Inflammatory macrophage treated with lipopolysaccharide for 4 hours (primary cell): ENCODE measurements around the gene KRTAP1-4.
"Not testable (repeated sequence)": the region's sequence is repeated elsewhere in the genome, so short reads cannot be mapped to it uniquely, and the experiment has no call there.

ENCODE experiments used
- DNase-seq: peaks from one replicate; pipeline ENCODE4 v3.0.0-alpha.2; 2020

KRTAP1-4 gene, protein sequence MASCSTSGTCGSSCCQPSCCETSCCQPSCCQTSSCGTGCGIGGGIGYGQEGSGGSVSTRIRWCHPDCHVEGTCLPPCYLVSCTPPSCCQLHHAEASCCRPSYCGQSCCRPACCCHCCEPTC

DNA sequence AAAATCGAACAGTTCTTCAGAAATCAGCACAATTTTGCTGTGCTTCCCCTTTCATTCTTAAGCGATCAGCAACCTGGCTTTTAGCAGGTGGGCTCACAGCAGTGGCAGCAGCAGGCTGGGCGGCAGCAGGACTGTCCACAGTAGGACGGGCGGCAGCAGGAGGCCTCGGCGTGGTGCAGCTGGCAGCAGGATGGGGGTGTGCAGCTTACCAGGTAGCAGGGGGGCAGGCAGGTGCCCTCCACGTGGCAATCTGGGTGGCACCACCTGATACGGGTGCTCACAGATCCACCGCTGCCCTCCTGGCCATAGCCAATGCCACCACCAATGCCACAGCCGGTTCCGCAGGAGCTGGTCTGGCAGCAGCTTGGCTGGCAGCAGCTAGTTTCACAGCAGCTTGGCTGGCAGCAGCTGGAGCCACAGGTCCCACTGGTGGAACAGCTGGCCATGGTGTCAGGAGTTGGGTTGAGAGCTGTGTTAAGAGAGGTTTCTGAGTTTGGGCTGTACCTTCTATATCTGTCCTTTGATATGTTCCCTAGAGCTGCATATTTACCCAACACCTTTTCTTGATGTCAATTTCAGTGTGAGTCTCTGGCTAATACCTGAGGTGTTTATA lies at the start of gene KRTAP1-4:
KRTAP1-4 (minus strand) TSS at position 563 of the 613 bp plus-strand sequence; CDS start at position 446, 117 bp downstream.
- no peak for DNase-seq

DNA sequence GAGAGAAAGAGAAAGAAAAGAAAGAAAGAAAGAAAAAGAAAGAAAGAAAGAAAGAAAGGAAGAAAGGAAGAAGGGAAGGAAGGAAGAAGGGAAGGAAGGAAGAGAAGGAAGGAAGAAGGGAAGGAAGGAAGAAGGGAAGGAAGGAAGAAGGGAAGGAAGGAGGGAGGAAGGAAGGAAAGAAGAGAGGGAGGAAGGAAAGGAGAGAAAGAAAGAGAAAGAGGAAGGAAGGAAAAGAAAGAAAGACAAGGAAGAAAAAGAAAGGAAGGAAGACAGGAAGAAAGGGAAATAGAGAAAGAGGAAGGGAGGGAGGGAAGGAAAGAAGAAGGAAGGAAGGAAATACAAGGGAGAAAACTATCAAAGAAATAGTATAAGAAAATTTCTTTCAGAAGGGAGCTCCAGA lies 46.8 kb upstream of the KRTAP1-4 start:
- DNase-seq = no peak

DNA sequence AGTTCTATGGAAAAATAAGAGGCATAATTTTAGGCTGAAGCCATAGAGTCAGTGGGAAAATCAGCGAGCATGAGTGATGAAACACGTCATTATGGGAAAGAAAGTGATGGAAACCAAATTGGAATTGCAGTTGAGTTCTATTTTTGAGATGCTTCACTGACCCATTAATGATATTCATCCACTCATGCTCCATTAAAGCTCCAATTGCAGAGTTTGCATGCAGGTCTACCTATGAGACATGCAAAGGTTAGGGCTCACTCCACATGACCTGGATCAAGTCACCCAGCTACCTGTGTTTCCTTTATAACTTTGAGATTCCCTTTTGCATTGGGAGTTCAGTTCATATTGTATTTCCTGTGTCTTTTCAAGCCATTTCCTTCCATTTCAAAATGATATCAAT lies 43.7 kb upstream of the KRTAP1-4 start:
- DNase-seq = no peak

DNA sequence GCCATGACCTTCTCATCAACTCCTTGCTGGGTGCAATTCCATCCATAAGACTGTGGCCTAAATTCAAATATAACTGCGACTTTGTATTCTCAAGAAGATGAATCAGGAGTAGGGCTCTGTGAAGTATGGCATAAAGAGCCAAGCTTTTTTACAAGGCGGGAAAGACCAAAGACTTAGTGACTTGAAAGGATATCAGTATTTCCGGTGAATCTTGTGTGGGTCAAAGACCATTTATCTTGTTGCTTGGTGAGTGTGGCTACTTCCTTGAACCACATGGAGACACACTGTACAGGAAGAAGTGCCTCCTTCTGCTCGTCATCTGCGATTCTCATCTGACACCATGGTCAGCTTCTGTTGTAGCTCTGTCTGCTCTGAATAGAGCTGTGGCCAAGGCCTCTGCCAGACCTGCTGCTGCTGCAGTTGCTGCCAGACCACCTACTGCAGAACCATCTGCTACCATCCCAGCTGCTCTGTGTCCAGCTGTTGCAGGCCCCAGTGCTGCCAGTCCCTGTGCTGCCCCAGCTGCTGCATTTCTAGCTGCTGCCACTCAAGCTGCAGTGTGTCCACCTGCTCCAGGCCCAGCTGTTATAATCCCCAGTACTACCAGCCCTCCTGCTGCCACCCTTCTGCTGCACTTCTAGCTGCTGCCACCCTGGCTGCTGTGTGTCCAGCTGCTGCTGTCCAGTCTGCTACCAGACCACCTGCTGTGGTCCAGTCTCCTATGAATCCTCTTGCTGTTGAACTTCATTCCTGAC lies 41.8 kb upstream of the KRTAP1-4 start:
- DNase-seq = no peak

DNA sequence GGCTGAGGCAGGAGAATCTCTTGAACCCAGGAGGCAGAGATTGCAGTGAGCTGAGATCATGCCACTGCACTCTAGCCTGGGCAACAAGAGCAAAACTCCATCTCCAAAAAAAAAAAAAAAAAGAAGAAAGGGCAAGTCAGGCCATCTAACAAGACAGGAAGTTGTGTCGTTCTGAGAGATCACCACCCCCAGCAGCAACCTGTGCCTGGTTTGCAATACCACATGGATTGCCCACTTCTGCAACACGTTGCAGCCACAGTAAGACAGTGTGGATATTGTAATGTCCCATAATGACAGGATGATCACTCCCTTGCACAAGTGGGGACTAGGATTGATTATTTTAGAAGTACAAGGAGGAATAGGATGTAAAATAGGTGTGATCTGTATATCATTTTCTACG lies 39.0 kb upstream of the KRTAP1-4 start:
- no peak for DNase-seq

DNA sequence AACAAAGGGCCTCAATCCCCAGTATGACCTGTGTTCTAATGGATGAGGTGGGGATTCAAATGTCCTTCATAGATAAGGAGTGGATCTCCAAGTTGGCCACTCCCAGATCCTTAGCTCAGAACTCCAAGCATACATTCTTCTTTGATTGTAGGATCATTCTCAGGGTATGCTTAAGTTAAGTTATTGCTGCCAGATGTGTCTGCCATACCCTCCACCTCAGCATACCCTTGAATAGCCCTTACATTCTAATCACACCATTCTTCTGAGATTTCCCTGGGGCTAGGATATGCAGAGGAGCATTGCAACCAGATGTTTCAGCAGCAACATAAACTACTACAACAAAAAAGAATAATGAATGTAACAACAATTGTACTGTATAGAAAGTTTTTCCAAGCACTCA lies 37.3 kb upstream of the KRTAP1-4 start:
- DNase-seq = no peak

DNA sequence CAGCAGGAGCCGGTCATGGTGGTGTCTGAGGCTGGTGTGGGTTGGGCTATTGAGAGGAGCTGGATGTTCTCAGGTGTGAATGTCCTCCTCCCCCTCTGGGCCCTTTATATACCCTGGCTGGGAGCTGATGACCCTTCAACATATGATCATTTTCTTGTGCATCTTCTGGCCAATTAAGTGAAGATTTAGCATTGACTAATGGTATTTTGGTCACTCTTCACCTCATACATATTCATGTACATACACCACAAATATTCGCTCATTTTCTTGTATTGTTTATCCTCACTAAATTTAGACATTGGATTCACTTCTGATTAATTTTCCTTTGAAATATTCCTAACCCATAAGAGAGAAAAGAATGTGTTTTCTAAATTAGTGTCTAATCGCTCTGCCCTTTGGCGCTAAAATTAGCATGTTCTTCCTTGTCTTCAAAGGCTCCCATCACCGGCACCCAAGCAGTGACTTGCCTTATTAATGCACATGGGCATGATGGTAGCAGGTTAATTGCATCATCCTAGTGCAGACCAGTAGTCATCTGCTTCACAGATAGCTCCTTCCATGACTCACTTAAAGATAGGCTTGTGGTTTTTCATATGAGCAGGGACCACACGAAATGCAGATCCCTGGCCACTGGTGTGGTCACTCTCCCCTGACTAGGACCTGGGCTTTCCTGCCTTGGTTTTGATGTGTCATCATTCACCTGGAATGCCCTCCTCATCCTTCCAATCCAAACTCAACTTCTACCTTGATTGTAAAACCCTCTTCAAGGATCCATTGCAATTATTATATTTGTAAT lies 36.0 kb upstream of the KRTAP1-4 start, which contains the start of gene KRTAP2-4:
KRTAP2-4 (minus strand) TSS at position 51 of the 796 bp plus-strand sequence; CDS start at position 17, 34 bp downstream.
- peak; percentile 17 for DNase-seq

DNA sequence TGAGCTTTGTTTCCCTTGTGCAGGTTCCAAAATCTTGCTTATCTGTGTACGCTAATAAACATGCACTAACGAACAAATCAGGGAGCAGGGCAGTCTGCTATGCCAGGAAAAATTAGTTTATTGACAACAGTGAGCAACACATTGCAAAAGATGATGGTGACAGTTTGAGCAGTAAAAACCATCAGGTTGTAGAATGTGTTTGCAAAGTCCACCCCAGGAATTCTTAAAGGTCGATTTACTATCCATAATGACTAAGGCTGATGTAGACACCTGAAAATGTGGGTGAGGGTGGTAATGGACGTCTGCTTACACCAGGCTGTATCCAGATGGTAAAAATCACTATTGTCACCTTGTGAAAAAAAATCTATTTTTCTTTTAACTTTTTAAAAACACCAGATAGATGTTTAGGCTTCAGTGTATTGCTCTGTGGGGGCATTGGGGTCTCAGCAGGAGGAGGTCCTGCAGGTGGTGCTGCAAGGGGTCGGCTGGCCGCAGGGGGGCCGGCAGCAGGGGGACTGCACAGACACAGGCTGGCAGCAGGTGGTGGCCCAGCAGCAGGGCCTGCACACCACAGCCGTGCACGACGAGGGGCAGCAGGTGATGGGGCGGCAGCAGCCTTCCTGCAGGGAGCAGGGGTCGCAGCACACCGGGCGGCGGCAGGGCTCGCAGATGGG lies 35.2 kb upstream of the KRTAP1-4 start:
- not testable (repeated sequence) for DNase-seq

DNA sequence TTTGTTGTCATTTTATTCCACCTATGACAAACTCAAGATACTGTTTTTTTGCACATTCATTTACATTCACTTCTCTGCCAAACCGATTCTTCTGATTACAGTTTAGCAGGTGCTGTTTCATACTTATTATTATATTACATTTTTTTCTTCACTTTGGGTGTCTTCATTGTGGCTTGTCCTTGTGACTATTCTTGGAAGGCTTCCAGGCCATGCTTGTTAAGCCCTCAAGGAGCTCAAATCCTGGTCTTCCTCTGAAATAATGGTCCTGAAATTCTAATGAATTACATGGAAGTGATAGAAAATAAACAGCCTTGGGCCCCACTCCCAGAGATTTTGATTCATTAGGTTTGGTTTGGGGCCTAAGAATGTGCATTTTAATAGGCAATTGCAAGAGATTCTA lies 34.3 kb upstream of the KRTAP1-4 start:
- no peak for DNase-seq

DNA sequence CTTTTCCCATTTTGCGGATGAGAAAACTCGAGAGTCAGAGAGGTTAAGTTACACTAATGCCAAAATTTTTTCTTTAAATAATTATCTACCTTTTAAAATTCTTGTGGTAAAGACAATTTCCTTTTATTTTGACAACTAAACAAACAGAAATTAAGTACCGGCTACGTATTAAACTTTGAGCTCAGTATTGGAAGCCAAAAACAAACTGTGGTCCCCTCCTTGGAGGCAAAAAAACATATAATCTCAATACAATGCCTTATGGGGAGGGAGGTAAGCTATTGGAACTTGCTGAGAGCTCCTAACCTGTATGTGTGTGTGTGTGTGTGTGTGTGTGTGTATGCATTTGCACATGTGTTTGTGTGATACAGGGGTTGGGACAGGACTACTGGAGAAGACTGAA lies 33.5 kb upstream of the KRTAP1-4 start:
- no peak for DNase-seq

DNA sequence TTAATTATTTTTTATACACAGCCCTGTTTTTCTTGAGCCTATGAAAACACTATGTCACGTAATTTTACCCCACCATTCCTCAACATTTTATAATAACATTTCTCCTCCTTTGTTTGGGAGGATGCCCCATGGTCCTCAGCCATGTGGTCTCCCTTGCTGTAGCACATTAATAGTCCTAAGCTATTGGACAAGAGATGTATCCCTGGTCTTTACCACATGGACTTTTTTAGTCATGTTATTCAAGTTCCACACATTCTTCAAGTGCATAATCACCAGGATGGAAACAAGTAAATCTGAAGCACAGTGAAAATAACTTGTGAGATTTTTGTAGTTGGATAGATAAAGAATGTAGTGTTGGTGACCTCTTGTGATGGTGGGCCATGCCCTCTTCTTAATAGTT lies 32.0 kb upstream of the KRTAP1-4 start:
- no peak for DNase-seq

DNA sequence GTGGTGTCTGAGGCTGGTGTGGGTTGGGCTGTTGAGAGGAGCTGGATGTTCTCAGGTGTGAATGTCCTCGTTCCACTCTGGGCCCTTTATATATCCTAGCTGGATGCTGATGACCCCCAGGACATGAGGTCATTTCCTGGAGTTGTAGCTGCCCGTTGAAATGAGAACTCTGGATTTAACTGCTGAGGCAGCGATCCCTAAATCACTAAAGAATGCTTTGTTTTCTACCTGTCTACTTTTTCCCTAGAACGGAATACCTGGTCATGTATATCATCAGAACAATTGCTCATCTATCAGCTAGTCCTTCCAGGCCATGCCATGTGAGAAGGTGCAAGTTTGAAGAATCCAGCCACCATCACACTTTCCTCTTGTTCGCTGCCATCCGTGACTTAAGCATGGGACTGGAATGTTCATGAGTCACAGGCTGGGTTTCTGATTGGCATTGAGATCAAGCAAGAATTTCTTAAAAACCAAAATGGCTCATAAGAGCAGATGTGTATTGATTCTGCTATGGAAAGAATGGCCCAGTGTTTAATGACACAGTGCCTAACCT lies 30.1 kb upstream of the KRTAP1-4 start, which contains the start of gene KRTAP2-3:
KRTAP2-3 (minus strand) TSS at position 63 of the 553 bp plus-strand sequence. CDS start 64 bp downstream, outside the sequence.
- DNase-seq = no peak

DNA sequence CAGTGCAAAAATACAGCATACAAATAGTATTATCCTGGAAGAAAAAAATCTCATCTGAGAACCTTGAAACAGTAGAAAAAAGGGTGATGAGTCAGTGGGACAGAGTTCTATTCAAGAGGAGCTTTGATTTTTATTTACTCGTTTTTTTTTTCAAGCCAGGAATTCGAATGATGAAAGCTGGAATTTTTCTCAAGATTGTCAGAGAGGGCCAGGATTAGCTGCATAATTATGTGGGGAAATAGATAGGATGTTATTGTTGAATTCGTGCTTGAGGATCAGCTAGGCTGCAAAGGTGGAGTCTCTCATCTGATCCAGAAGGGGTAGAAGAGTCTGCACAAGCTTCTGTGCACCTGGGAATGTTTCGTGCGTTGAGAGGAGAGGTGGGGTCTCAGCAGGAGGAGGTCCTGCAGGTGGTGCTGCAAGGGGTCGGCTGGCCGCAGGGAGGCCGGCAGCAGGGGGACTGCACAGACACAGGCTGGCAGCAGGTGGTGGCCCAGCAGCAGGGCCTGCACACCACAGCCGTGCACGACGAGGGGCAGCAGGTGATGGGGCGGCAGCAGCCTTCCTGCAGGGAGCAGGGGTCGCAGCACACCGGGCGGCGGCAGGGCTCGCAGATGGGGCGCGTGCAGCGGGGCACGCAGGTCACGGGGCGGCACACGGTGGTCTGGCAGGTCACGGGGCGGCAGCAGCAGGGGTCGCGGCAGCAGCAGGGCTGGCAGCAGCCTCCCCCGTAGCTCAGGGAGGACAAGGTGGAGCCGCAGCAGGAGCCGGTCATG lies 29.5 kb upstream of the KRTAP1-4 start:
- not testable (repeated sequence) for DNase-seq

DNA sequence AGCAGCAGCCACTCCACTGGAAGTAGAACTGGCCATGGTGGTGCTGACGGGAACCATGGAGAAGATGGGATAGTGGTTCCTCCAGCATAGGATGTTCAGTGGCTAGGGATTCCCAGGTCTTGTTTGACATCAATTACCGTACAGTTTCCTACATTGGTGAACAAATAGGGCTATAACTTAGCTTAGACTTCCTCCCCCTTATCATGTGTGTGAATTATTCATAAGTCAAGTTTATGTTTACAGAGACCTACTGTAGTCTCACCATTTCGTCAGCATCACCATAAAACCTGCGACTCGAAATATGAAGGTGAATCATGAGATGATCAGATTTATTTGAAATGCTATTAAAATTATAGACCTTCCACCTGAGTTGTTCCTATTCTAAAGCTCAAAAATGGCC lies 28.7 kb upstream of the KRTAP1-4 start:
- DNase-seq = no peak

DNA sequence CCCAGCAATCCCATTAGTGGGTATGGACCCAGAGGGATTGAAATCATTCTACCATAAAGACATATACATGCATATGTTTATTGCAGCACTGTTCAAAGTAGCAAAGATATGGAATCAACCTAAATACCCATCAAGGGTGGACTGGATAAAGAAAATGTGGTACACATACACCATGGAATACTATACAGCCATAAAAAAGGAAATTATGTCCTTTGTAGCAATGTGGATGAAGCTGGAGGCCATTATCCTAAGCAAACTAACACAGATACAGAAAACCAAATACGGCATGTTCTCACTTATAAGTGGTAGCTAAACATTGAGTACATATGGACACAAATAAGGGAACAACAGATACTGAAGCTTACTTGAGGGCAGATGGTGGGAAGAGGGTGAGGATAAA lies 27.6 kb upstream of the KRTAP1-4 start:
- no peak for DNase-seq

DNA sequence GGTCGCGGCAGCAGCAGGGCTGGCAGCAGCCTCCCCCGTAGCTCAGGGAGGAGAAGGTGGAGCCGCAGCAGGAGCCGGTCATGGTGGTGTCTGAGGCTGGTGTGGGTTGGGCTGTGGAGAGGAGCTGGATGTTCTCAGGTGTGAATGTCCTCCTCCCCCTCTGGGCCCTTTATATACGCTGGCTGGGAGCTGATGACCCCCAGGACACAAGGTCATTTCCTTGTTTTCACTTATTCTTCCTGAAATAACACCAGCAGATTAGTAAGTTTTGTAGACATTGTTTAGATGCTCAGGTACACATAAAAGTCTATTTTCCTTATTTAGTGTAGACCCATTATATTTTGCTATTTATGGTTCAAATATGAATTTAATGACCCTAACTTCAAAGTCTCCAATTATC lies 25.1 kb upstream of the KRTAP1-4 start, which contains the start of gene KRTAP2-2:
KRTAP2-2 (minus strand) TSS at position 101 of the 400 bp plus-strand sequence; CDS start at position 82, 19 bp downstream.
- not testable (repeated sequence) for DNase-seq

DNA sequence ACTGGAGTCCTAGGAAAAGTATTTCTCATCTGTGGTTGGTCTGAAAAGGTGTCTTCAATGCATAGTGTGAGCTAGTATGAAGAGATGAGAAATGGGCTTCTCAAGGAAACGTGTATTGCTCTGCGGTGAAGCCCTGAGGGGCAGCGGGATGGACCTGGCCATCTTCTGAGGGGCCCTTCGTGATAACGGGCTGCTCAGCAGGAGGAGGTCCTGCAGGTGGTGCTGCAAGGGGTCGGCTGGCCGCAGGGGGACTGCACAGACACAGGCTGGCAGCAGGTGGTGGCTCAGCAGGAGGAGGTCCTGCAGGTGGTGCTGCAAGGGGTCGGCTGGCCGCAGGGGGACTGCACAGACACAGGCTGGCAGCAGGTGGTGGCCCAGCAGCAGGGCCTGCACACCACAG lies 24.6 kb upstream of the KRTAP1-4 start:
- DNase-seq = not testable (repeated sequence)

DNA sequence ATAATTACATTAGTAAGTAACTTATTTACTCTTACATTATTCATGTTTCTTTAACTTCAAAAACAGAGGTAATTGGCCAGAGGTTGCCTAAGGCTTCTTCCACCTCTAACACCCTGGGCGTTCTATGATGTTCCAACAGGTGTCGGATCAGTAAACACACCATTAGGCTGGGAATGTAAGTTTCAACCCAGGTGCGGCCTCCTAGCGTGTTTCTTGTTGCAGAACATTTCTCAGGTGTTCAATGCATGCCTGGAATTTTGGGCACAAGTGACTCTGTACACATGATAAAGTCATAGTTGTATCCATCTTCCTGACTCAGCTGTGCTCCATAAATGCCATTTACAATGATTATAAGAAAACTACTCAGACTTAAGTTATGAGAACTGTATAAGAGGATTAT lies 24.0 kb upstream of the KRTAP1-4 start:
- DNase-seq = no peak

DNA sequence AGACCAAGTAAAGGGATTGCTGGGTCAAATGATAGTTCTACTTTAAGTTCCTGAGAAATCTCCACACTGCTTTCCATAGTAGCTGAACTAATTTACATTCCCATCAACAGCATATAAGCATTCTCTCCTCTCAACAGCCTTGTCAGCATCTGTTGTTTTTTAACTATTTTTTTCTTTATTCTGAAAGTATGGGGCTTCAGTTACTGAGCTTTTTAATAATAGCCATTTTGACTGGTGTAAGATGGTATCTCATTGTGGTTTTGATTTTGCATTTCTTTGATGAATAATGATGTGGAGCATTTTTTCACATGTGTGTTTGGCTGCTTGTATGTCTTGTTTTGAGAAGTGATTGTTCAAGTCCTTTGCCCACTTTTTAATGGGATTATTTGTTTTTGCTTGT lies 22.6 kb upstream of the KRTAP1-4 start:
- DNase-seq = no peak

DNA sequence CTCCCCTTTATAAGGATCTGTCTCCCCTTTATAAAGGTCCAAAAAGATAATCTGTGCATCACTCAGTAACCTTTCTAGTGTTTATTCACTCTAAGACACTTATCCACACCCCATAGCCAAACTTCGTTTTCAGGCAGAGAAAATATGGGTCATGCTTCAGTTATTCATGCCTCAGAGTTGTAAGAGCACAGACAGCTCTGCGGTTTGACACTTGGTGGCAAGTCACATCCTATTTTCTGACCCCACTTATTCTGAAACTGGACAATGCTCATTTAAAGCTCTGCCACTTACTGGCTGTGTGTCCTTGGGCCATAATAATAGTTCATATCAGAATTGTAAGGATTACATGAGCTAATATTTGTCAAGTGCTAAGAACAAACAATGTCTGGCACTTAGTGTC lies 19.1 kb upstream of the KRTAP1-4 start:
- DNase-seq = no peak

DNA sequence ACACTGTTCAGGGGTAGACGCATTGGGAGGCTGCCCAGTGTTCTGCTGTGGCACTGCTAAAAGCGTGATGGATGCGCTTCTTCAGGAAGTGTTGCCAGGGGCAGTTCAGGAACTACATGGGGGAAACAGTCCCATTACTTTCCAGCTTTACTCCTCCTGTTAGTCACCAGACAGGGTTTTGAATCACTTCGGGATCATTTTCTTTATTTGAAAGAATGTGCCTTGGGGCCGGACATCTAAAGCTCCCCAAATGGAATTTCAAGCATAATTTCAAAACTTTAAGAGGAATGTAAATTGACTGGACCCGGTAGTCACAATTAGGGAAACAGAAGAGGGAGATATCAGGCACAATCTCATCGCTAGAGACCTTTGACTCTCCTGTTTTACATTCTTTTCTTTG lies 18.4 kb upstream of the KRTAP1-4 start:
- no peak for DNase-seq
